Natural killer cell (primary cell): ENCODE data around the gene GPX8. TPM values are rescaled to one million over a fixed set of nuclear protein-coding genes. Genes with fewer than 3 reads are reported as not detected.

Experiments
- ATAC-seq, 3 donors: fragments of 150-1000 bp in 2 of 3; fragments of 200-7000 bp in 1 of 3; cut with Tn5 transposase; 1 replicate in 1 of 3; 2 replicates in 2 of 3; pipeline ENCODE4 v1.10.0; 2021; ENCODE audit warnings: mild to moderate bottlenecking in 2 of 3, moderate library complexity in 2 of 3
- DNase-seq, 2 donors: peaks; one replicate each; pipeline versions ENCODE4 v3.0.0 to v3.0.0-alpha.2; 2013 to 2021; ENCODE audit warnings: mixed read lengths in 1 of 2
- H3K27ac ChIP-seq: one replicate; pipeline ENCODE4 v1.5.1; 2013; ENCODE audit warnings: mild to moderate bottlenecking, low read length
- H3K27me3 ChIP-seq: one replicate; pipeline ENCODE4 v1.6.1; 2013; ENCODE audit warnings: low read length; ENCODE audit not compliant: control insufficient read depth, insufficient read depth
- H3K36me3 ChIP-seq: one replicate; pipeline ENCODE4 v1.6.1; 2013; ENCODE audit warnings: low read length; ENCODE audit not compliant: control insufficient read depth, insufficient read depth
- H3K4me1 ChIP-seq: one replicate; pipeline ENCODE4 v1.6.1; 2013; ENCODE audit warnings: low read length; ENCODE audit not compliant: control insufficient read depth, insufficient read depth
- H3K4me3 ChIP-seq: one replicate; pipeline ENCODE4 v1.5.1; 2013; ENCODE audit warnings: low read length
- H3K9me3 ChIP-seq: one replicate; pipeline ENCODE4 v1.6.1; 2013; ENCODE audit warnings: low read length; ENCODE audit not compliant: control insufficient read depth, insufficient read depth
- H3K27ac Mint-ChIP-seq, 2 donors: one replicate each; pipeline ENCODE4 v1.8.0; 2022; ENCODE audit warnings: mild to moderate bottlenecking in 2 of 2, mixed read lengths in 2 of 2, moderate library complexity in 1 of 2
- H3K27me3 Mint-ChIP-seq, 2 donors: one replicate each; pipeline ENCODE4 v1.8.0; 2022; ENCODE audit warnings: low read depth in 2 of 2, mixed read lengths in 2 of 2
- H3K36me3 Mint-ChIP-seq: one replicate; pipeline ENCODE4 v1.8.0; 2022; ENCODE audit warnings: mixed read lengths
- H3K4me1 Mint-ChIP-seq, 2 donors: one replicate each; pipeline ENCODE4 v1.8.0; 2022; ENCODE audit warnings: mixed read lengths in 2 of 2
- H3K4me3 Mint-ChIP-seq: one replicate; pipeline ENCODE4 v1.8.0; 2022; ENCODE audit warnings: mild to moderate bottlenecking, moderate library complexity, mixed read lengths
- H3K9me3 Mint-ChIP-seq, 2 donors: one replicate each; pipeline ENCODE4 v1.8.0; 2022; ENCODE audit warnings: mixed read lengths in 2 of 2
- CTCF ChIP-seq: fragments of 200-600 bp; IDR thresholded peaks from one replicate; pipeline ENCODE4 v1.8.0; 2022; ENCODE audit warnings: antibody characterized with exemption
- WGBS: methylation state at CpG from one replicate; pipeline ENCODE4 v1.1.7; 2013; ENCODE audit warnings: missing lambda C conversion rate; ENCODE audit not compliant: insufficient coverage; 5-methylcytosine and 5-hydroxymethylcytosine counted together
- intact Hi-C: fragments of 100-400 bp; cut with micrococcal nuclease; formaldehyde crosslinking; loops from one replicate; pipeline ENCODE4 v1.14.2; 2022
- total RNA-seq, 4 donors: library from RNA; stranded (reverse); fragments of 120-200 nt in 1 of 4; gene quantifications; one replicate each; pipeline versions ENCODE4 v1.2.3 to v1.2.4, GENCODE V29; 2013 to 2022

GPX8 gene
- total RNA-seq, 3 donors from 2014 or later (not counting 1 experiment from before 2014, with no cell fraction given): not detected

DNA sequence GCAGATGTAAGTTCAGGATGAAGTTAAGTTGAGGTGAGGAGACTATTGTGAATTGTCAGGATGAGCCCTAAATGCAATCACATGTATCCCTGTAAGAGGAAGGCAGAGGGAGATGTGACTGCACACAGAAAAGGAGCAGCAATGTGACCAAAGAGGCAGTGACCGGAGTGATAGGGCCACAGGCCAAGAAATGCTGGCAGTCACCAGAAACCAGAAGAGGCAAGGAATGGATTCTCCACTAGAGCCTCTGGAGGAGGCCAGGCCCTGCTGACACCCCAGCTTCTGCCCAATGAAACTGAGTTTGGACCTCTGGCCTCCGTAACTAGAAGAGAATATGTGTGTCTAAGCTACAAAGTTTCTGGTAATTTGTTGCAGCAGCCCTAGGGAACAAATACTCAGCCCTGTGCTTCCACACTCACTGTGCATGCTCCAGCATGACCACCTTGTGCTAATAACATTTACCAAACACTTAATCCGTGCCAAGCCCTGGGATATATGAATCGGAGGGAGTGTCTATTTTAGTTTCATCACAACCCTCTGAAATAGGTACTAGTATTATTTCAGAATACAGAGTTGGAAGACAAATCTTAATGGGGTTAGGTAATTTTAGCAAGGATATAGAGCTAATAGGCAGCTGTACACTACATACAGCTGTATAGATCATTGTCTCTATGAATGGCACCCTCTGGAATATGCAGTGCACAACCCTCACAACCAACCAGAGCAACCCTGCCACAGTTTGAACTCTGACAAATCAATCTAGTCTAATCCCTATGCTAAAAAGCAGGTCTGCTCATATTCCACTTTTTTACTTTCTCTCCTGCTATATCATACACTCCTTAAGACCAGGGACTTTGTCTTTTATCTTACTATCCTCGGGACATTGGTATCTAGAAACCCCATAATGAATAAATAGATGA is 7.8 kb upstream of the GPX8 start:
- H3K9me3 Mint-ChIP-seq: no peaks in the 10 kb centered on the region
- Histone ChIP-seq H3K9me3 (no peaks in the 10 kb centered on the region), H3K27ac (no peak overlapping the region), H3K4me3 (no peak overlapping the region), H3K27me3 (no peaks in the 10 kb centered on the region), H3K36me3 (no peaks in the 10 kb centered on the region), H3K4me1 (no peaks in the 10 kb centered on the region)
- intact Hi-C loops: no loop called here
- no peak for ATAC-seq
- peaks cover 23 to 25% of the 10 kb centered on the region in 2 donors for H3K27me3 Mint-ChIP-seq
- no peak overlapping the region for H3K27ac Mint-ChIP-seq
- no peaks in the 10 kb centered on the region for H3K4me1 Mint-ChIP-seq
- no peaks in the 10 kb centered on the region for H3K36me3 Mint-ChIP-seq
- WGBS: 91% methylated on average over 2 of the region's 5 CpGs
- H3K4me3 Mint-ChIP-seq: no peak overlapping the region
- no peak for TF ChIP-seq CTCF
- no peak for DNase-seq

DNA sequence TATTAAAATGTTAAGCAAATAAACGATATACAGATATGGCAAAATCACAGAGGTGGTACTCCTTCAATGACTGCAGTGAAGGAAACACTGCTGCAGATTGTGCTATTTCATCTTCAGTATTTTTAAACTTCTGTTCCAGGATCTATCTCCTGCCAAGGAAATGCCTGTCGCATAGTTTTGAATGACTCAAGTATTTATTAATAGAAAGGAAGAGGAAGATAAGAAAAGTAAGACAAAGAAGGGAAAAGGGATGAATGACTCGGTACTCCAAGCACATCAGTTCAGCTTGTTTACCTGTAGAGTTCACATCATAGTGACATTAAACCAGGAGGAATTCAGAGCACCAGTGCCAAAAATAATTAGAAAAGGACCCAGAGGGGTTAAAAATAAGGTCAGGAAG is 5.1 kb upstream of the GPX8 start:
- no peaks in the 10 kb centered on the region for H3K4me1 ChIP-seq
- no peak overlapping the region for H3K4me3 Mint-ChIP-seq
- TF ChIP-seq CTCF: no peak
- no peaks in the 10 kb centered on the region for H3K36me3 ChIP-seq
- intact Hi-C loops: no loop called here
- no peak overlapping the region for H3K27ac Mint-ChIP-seq
- WGBS: 36% methylated on average over 3 of the region's 3 CpGs
- no peak overlapping the region for H3K4me3 ChIP-seq
- peaks cover 4% of the 10 kb centered on the region for H3K27me3 ChIP-seq
- H3K27me3 Mint-ChIP-seq: peaks cover 32 to 39% of the 10 kb centered on the region in 2 donors
- H3K9me3 ChIP-seq: no peaks in the 10 kb centered on the region
- H3K27ac ChIP-seq: no peak overlapping the region
- H3K9me3 Mint-ChIP-seq: no peaks in the 10 kb centered on the region
- ATAC-seq (no peak), DNase-seq (no peak)
- H3K36me3 Mint-ChIP-seq: no peaks in the 10 kb centered on the region
- H3K4me1 Mint-ChIP-seq: peaks cover 0 to 4% of the 10 kb centered on the region in 2 donors

GRCh38 chr5:55160493-55161209 is 680 bp downstream of the GPX8 start:
- Histone ChIP-seq H3K36me3 (no peaks in the 10 kb centered on the region), H3K9me3 (no peaks in the 10 kb centered on the region), H3K27ac (no peak overlapping the region), H3K4me3 (no peak overlapping the region), H3K4me1 (no peaks in the 10 kb centered on the region), H3K27me3 (peaks cover 21% of the 10 kb centered on the region)
- no peaks in the 10 kb centered on the region for H3K9me3 Mint-ChIP-seq
- peaks cover 0 to 6% of the 10 kb centered on the region in 2 donors for H3K4me1 Mint-ChIP-seq
- H3K36me3 Mint-ChIP-seq: no peaks in the 10 kb centered on the region
- no peak overlapping the region for H3K4me3 Mint-ChIP-seq
- no peak for DNase-seq
- H3K27ac Mint-ChIP-seq: no peak overlapping the region
- 30% methylated on average over 4 of the region's 9 CpGs for WGBS
- H3K27me3 Mint-ChIP-seq: peaks cover 36 to 42% of the 10 kb centered on the region in 2 donors
- no peak for ATAC-seq
- no peak for TF ChIP-seq CTCF
- intact Hi-C loops: no loop called here
